Mucosa of gallbladder (tissue), 1 donor: ENCODE results near the gene IST1. TPM values are rescaled to one million over a fixed set of nuclear protein-coding genes. Genes with fewer than 3 reads are reported as not detected.
"Not testable (repeated sequence)": the region's sequence is repeated elsewhere in the genome, so short reads cannot be mapped to it uniquely, and the experiment has no call there.

Source experiments
- DNase-seq: peaks from one replicate; pipeline ENCODE4 v3.0.0-alpha.2; 2020; ENCODE audit warnings: low spot score
- total RNA-seq: library from RNA; stranded (reverse); gene quantifications from one replicate; pipeline ENCODE4 v1.2.1, GENCODE V29; 2021
- donor health status: DM: no; HTN: no; CAD: no.

Gene IST1
- total RNA-seq, 1 donor from 2014 or later, result 225 TPM

- peak; percentile 84 for DNase-seq
Observed at GRCh38 chr16:71882505-71883167, 12.7 kb upstream of the IST1 start.

- DNase-seq, result no peak
Observed at GRCh38 chr16:71883168-71883848, 12.0 kb upstream of the IST1 start.

- DNase-seq, result peak; percentile 57
Observed at GRCh38 chr16:71883849-71884638, 11.3 kb upstream of the IST1 start, which contains the start of gene ZNF821. TSS of gene ZNF821 (minus strand) at chr16:71884182. CDS start at chr16:71879946, 4,236 bp downstream.

GRCh38 chr16:71885261-71885650 lies 10.1 kb upstream of the IST1 start:
- DNase-seq, result no peak

GRCh38 chr16:71889147-71889546 lies 6.2 kb upstream of the IST1 start:
- DNase-seq, result no peak

- no peak for DNase-seq
Observed at GRCh38 chr16:71893888-71894228, 1.5 kb upstream of the IST1 start.

GRCh38 chr16:71894229-71894920 lies 956 bp upstream of the IST1 start:
- peak; percentile 44 for DNase-seq

GRCh38 chr16:71895679-71896365 lies 491 bp downstream of the IST1 start:
- peak; percentile 24 for DNase-seq

- no peak for DNase-seq
Observed at GRCh38 chr16:71896764-71897368, 1.5 kb downstream of the IST1 start.

- no peak for DNase-seq
Observed at GRCh38 chr16:71899171-71899570, 3.8 kb downstream of the IST1 start.

GRCh38 chr16:71902656-71903365 lies 7.5 kb downstream of the IST1 start:
- no peak for DNase-seq

GRCh38 chr16:71903608-71904007 lies 8.3 kb downstream of the IST1 start:
- no peak for DNase-seq

- no peak for DNase-seq
Observed at GRCh38 chr16:71904239-71904638, 8.9 kb downstream of the IST1 start.

GRCh38 chr16:71905765-71906164 lies 10.4 kb downstream of the IST1 start:
- not testable (repeated sequence) for DNase-seq

GRCh38 chr16:71911121-71911520 lies 15.8 kb downstream of the IST1 start:
- no peak for DNase-seq

GRCh38 chr16:71912534-71913275 lies 17.4 kb downstream of the IST1 start:
- no peak for DNase-seq

GRCh38 chr16:71914802-71915201 lies 19.5 kb downstream of the IST1 start:
- no peak for DNase-seq

- no peak for DNase-seq
Observed at GRCh38 chr16:71915350-71915749, 20.0 kb downstream of the IST1 start.

- no peak for DNase-seq
Observed at GRCh38 chr16:71916397-71916920, 21.1 kb downstream of the IST1 start.
